MG63 (cell line): ENCODE measurements around the gene CCDC184. TPM values are rescaled to one million over a fixed set of nuclear protein-coding genes. Genes with fewer than 3 reads are reported as not detected.
"Not testable (repeated sequence)": the region's sequence is repeated elsewhere in the genome, so short reads cannot be mapped to it uniquely, and the experiment has no call there.

ENCODE experiments used
- DNase-seq: peaks from one replicate; pipeline ENCODE4 v3.0.0-alpha.2; 2020
- H3K27me3 ChIP-seq: fragments of 250-450 bp; sonication (Bioruptor Pico); 2 replicates; pipeline ENCODE4 v1.5.1; 2020; ENCODE audit warnings: mild to moderate bottlenecking, moderate library complexity
- H3K36me3 ChIP-seq: fragments of 250-450 bp; sonication (Bioruptor Pico); 2 replicates; pipeline ENCODE4 v1.5.1; 2020; ENCODE audit warnings: mild to moderate bottlenecking, moderate library complexity
- H3K4me3 ChIP-seq: fragments of 250-450 bp; sonication (Bioruptor Pico); 2 replicates; pipeline ENCODE4 v1.5.1; 2020; ENCODE audit warnings: mild to moderate bottlenecking, moderate library complexity
- H3K9me3 ChIP-seq: fragments of 250-450 bp; sonication (Bioruptor Pico); 2 replicates; pipeline ENCODE4 v1.5.1; 2020; ENCODE audit warnings: mild to moderate bottlenecking, moderate library complexity
- total RNA-seq: library from RNA; depleted of rRNA; stranded (reverse); fragments of >200 nt; shearing (Covaris generic); gene quantifications from 2 replicates; pipeline ENCODE4 v1.2.3, GENCODE V29; 2014; ENCODE audit warnings: low replicate concordance; rRNA removed

Gene CCDC184
- total RNA-seq, 1 experiment from 2014 or later: not detected

DNA sequence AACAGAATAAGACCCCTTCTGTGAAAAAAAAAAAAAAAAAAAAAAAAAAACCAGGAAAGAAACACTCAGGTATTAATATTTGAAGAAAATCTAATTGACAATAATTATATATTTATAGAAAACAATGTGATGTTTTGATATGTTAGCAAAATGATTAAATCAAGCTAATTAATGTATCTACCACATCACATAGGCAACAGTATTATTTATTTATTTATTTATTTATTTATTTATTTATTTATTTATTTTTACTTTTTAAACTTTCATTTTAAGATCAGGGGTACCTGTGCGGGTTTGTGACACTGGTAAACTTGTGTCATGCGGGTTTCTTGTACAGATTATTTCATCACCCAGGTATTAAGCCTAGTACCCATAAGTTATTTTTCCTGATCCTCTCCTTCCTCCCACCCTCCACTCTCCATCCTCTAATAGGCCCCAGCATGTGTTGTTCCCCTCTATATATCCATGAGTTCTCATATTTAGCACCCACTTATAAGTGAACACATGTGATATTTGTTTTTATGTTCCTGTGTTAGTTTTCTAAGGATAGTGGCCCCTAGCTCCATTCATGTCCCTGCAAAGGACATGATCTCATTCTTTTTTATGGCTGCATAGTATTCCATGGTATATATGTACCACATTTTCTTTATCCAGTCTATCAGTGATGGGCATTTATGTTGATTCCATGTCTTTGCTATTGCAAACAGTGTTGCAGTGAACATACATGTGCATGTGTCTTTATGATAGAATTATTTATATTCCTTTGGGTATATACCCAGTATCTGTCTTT, 47.9 kb downstream of the CCDC184 start:
- H3K9me3 ChIP-seq, H3K27me3 ChIP-seq, H3K4me3 ChIP-seq, DNase-seq, H3K36me3 ChIP-seq: not testable (repeated sequence)

Other genes starting within 250 kb of the CCDC184 start
- 130 and 148 TPM in 2 replicates for gene TMEM106C, start 220.0 kb upstream of the CCDC184 start, total RNA-seq
- gene COL2A1, start 179.2 kb upstream of the CCDC184 start, total RNA-seq: not detected in 2 replicates
- 15.6 and 16.3 TPM in 2 replicates for gene SENP1, start 77.6 kb upstream of the CCDC184 start, total RNA-seq
- 38.2 and 64.7 TPM in 2 replicates for gene PFKM, start 64.3 kb upstream of the CCDC184 start, total RNA-seq
- gene ASB8, start 26.1 kb upstream of the CCDC184 start, total RNA-seq: 31.3 and 79.9 TPM in 2 replicates
- not detected in 2 replicates for gene OR10AD1, start 19.6 kb downstream of the CCDC184 start, total RNA-seq
- gene ZNF641, start 167.3 kb downstream of the CCDC184 start, total RNA-seq: 2.9 and 3.4 TPM in 2 replicates